Embryonic facial prominence (tissue), 1 donor: ENCODE results near the gene CASS4.
"Not testable (repeated sequence)": the region's sequence is repeated elsewhere in the genome, so short reads cannot be mapped to it uniquely, and the experiment has no call there.

ENCODE experiments used
- DNase-seq: peaks from one replicate; pipeline ENCODE4 v3.0.0-alpha.2; 2016; ENCODE audit errors: extremely low spot score

The CASS4 gene

GRCh38 chr20:56392881-56393482 is 19.1 kb upstream of the CASS4 start:
- no peak for DNase-seq

GRCh38 chr20:56393653-56394052 is 18.4 kb upstream of the CASS4 start:
- no peak for DNase-seq

DNA sequence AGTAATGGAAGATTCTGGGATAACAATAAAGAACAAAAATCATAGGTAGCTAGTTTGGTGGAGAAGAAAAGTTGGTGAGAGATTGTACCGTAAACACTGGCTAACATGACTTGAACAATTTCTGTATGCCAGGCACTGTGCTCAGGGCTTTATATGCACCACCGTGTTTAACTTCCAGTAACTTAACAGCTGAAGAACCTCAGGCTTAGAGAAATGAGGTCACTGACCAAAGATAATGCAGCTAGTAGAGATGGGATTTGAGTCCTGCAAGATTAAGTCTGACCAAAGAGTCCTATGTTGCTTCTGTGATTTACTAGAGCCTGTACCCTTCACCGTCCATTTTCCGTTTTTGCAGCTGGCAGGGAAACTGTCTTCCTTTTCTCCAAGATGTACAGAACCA is 16.9 kb upstream of the CASS4 start:
- DNase-seq, result no peak

DNA sequence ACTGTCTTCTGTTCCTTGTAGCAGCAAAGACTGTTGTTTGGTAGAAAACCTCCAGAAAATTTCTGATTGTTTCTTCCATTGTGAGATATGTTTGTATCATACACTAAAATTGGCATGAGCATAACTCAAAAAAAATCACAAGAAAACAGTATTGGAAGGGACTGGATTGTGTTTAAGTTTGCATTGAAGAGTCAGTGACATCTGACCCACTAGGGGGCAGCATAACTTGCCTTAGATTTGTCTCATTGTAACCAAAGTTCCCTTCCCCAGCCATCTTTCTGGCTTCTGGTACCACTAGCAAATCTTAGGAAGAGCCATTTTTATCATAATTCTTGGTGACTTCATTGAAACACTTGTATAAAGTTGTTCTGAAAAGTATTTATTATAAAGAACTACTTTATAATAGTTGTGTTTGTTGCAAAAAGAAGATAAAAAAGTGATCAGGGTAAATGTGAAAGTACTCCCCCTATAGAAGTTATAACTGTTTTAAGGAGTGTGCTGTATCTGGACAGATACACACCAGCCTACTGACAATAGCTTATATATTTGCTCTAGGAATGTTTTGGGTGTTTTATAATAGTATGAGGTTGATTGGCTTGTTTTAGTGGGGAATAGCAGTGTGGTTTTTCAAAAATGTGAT is 11.9 kb upstream of the CASS4 start:
- peak; percentile 35 for DNase-seq

GRCh38 chr20:56403465-56403864 is 8.6 kb upstream of the CASS4 start:
- no peak for DNase-seq

DNA sequence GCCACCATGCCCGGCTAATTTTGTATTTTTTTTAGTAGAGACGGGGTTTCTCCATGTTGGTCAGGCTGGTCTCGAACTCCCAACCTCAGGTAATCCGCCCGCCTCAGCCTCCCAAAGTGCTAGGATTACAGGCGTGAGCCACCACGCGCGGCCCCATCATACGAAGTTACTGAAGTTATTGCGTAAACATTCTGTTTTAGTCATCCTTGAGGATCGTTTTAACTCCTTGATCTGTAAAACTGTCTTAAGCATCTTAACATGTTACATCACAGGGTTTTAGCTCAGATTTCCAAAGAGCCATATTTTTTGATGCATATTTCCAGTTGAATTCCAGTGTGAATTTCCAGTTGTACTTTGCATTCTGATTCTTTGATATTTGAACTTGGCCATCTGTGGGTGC is 6.7 kb upstream of the CASS4 start:
- DNase-seq, result not testable (repeated sequence)

GRCh38 chr20:56406910-56407309 is 5.2 kb upstream of the CASS4 start:
- DNase-seq, result no peak

DNA sequence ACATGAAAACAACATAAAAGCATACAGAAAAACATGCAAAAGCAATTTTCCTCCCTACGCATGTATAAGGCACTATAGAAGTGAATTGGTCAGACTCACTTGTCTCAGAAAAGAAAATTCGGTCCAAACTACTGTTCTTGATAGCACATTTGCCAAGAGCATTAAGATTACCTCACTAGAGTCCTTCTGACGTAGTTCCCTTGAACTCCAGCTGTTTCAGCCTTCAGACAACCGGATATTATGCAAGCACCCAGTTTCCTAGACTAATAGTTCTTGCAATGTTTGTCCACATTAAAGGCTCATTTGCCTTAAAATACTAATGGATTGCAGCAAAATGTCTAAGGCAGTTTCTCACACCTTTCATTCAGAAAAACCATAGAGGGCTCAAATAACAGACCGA is 2.5 kb upstream of the CASS4 start:
- DNase-seq, result no peak

DNA sequence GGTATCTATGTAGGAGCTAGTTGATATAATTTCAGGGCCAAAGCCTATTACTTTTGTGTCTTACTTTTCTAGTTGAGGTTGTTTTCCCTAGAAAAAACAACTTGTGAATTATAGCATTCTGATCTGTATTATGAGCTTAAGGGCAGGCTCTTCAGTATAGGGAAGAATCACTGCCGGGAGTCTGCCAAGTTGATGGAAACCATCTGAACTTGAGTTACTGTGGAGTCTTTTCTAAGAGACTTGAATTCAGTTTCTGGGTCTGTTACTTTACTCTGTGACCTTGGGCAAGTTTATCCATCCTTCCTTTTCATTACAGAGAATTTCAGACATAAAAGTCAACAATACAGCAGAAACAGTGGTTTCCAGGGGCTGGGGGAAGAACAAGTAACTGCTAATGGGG is 2.1 kb upstream of the CASS4 start:
- DNase-seq, result no peak

DNA sequence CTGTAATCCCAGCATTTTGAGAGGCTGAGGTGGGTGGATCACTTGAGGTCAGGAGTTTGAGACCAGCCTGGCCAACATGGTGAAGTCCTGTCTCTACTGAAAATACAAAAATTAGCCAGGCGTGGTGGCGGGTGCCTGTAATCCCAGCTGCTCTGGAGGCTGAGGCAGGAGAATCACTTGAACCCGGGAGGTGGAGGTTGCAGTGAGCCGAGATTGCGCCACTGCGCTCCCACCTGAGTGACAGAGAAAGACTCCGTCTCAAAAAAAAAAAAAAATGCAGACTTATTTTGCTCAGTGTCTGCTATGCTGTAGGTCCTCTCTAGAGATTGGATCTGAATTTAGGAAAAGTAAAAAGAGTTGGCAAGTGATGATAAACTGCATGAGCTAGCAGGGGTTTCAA is 773 bp upstream of the CASS4 start:
- not testable (repeated sequence) for DNase-seq

DNA sequence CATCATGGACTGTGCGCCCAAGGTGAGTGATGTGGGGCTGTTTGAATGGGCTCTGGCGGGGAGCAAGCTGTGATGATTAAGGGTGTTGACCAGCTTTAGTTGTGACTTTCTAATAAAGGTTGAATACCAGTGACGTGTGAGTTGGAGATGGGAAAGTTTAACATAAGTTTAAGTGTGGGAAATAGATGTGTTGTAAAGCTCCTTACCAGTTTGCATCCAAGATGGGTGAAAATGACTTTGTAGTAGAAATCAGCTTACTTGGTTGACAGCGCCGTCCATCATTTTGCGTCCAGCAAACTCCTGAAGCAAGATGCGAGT is 372 bp downstream of the CASS4 start:
- no peak for DNase-seq

GRCh38 chr20:56412949-56413348 is 889 bp downstream of the CASS4 start:
- DNase-seq, result no peak

- no peak for DNase-seq
Measured at GRCh38 chr20:56414842-56415765, 3.0 kb downstream of the CASS4 start.

DNA sequence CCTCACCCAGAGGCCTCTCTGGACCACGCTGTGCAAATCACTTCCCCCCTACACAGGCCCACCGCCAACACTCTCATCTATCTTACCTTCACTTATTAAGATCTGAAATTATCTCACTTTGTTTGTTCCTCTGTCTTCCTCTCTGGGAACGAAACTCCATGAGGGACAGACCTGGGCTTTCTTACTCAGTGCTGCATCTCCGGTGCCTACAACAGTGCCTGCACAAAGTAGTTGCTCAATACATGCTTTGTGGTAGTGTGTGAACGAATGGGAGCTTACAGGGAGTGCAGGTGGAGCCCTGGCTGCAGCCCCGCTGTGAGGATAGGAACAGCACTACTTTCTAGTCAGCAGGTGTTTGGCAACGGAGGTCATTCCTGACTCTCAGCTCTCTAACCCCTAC is 5.3 kb downstream of the CASS4 start:
- no peak for DNase-seq

DNA sequence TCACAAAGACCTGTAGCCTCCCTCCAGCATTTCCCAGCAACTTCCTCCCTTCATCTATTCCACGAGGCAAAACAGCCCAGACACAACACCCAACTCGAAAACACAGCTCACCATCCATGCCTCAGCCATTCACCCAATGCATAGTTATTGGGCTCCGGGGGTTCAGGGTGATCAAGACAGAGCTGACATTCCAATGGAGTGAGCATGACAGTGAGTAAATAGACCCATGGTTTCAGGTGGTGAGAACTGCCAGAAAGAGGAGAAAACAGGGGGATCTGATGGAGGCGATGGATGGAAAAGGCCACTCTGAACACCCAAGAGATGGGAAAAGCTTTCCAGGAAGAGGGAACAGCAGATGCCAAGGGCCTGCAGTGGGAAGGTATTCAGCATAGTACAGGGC is 5.9 kb downstream of the CASS4 start:
- no peak for DNase-seq

DNA sequence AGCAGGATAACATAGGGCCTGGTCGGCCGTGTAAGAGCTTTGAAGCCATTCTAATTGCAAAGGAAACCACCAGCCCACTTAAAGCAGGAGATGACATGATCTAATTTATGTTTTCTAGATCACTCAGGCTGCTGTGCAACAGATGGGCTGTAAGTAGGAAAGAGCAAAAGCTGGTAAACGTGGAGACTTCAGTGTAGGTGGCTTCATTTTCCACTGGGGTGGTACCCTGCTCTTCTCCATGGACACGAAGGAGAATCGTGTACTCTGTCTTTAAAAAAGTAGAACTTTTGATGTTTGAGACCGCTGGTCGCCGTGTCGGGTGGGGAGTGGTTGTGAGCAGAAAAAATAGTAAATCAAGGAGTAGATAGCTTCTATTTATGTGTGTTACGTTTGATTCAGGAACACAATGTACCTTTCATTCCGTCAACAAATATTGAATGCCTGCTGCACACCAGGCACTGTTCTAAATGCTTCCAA is 6.4 kb downstream of the CASS4 start:
- DNase-seq, result no peak

- DNase-seq, result no peak
Measured at GRCh38 chr20:56420028-56420427, 8.0 kb downstream of the CASS4 start.

- no peak for DNase-seq
Measured at GRCh38 chr20:56420940-56421688, 9.1 kb downstream of the CASS4 start.

- no peak for DNase-seq
Measured at GRCh38 chr20:56422076-56422823, 10.2 kb downstream of the CASS4 start.

DNA sequence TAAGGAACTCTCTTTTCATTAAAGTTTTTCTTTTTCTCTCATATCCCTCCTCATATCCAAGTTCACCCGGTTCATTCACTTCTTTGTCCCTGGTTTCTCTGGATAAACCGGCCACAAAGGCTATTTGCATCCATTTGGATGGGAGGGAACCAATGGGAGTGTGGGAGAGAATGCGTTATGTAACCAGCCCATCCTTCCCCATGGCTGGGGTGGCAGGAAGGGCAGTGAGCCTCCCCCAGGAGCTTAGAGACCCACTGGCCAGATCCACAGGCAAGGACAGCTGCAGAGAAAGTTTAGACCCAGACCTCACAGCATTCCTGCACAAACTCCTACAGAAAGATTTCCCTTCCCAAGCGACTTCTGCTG is 10.7 kb downstream of the CASS4 start:
- no peak for DNase-seq

- DNase-seq, result no peak
Measured at GRCh38 chr20:56423211-56423610, 11.2 kb downstream of the CASS4 start.

DNA sequence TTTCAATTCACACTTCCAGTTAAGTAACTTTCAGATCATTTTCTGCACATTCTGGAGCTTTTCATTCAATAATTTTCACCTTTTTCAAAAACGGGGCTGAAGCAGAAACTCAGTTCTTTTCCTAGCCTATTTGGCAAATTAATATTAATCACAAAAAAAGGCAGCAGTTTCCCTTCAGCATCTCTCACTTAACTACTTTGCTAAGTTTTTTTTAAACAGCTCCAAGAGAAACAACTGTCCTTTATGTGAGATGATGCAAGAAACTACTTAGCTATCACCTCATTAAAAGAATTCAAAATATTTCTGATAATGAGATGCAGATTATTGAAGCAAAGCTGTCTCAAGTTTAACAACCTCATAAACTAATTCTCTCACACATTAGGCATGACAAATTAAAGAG is 11.8 kb downstream of the CASS4 start:
- no peak for DNase-seq
